A673 (cell line): ENCODE results near the gene SFRP5. TPM values are rescaled to one million over a fixed set of nuclear protein-coding genes. Genes with fewer than 3 reads are reported as not detected.

ENCODE experiments used
- BruUV-seq: library from RNA; stranded (reverse); fragments of 400-500 nt; replicated peaks from 2 replicates; lab custom pipeline; 2021; lab: Mats Ljungman, UMichigan
- CTCF ChIA-PET: fragments of 300-600 bp; sonication (Branson Sonifier 250); formaldehyde crosslinking; loops from one replicate; lab custom pipeline; 2022; ENCODE audit warnings: antibody characterized with exemption; lab: Charles Lee
- POLR2A ChIA-PET: fragments of 300-600 bp; sonication (Branson Sonifier 250); formaldehyde crosslinking; loops from one replicate; lab custom pipeline; 2022; ENCODE audit warnings: antibody characterized with exemption; ENCODE audit not compliant: low non-redundant PET; lab: Charles Lee
- DNase-seq: peaks from one replicate; pipeline ENCODE4 v3.0.0-alpha.2; 2015; ENCODE audit warnings: low spot score
- H3K27ac ChIP-seq: fragments of 200-600 bp; sonication (generic); 2 replicates; pipeline ENCODE4 v1.5.1; 2016; ENCODE audit warnings: mixed run types, low read depth, mild to moderate bottlenecking, mixed read lengths, antibody characterized with exemption, low read length; ENCODE audit not compliant: poor library complexity, severe bottlenecking
- H3K27me3 ChIP-seq: fragments of 200-600 bp; sonication (generic); replicated peaks from 2 replicates; pipeline ENCODE4 v1.6.1; 2017; ENCODE audit warnings: mixed run types, low read depth, mild to moderate bottlenecking, mixed read lengths, antibody characterized with exemption, low read length; ENCODE audit not compliant: insufficient read depth, poor library complexity
- H3K36me3 ChIP-seq: fragments of 200-600 bp; sonication (generic); 2 replicates; pipeline ENCODE4 v1.6.1; 2016; ENCODE audit warnings: mixed run types, mild to moderate bottlenecking, mixed read lengths, antibody characterized with exemption, low read length; ENCODE audit not compliant: insufficient read depth, poor library complexity, severe bottlenecking
- H3K4me1 ChIP-seq: fragments of 200-600 bp; sonication (generic); 2 replicates; pipeline ENCODE4 v1.6.1; 2017; ENCODE audit warnings: mixed run types, mild to moderate bottlenecking, mixed read lengths, antibody characterized with exemption, low read length; ENCODE audit not compliant: insufficient read depth, poor library complexity, severe bottlenecking
- H3K4me3 ChIP-seq: fragments of 200-600 bp; sonication (generic); 2 replicates; pipeline ENCODE4 v1.5.1; 2016; ENCODE audit warnings: low read depth, mixed run types, mild to moderate bottlenecking, mixed read lengths, low read length; ENCODE audit not compliant: poor library complexity, severe bottlenecking
- H3K9me3 ChIP-seq: fragments of 200-600 bp; sonication (generic); 2 replicates; pipeline ENCODE4 v1.6.1; 2016; ENCODE audit warnings: mixed run types, low read depth, mild to moderate bottlenecking, mixed read lengths, antibody characterized with exemption, low read length; ENCODE audit not compliant: poor library complexity, severe bottlenecking
- CTCF ChIP-seq: fragments of 300-800, 200-600 bp; sonication (generic); conservative IDR thresholded peaks from 2 replicates; pipeline ENCODE4 v1.5.1; 2017; ENCODE audit warnings: low read depth, mild to moderate bottlenecking, antibody characterized with exemption, low read length, moderate library complexity, mixed read lengths
- EZH2 ChIP-seq: fragments of 200-600 bp; sonication (generic); IDR thresholded peaks from 2 replicates; pipeline ENCODE4 v1.6.1; 2017; ENCODE audit warnings: borderline replicate concordance, low read depth, mild to moderate bottlenecking, mixed read lengths, antibody characterized with exemption, low read length; ENCODE audit not compliant: poor library complexity, severe bottlenecking
- intact Hi-C: fragments of 100-400 bp; cut with micrococcal nuclease; formaldehyde crosslinking; loops from one replicate; pipeline ENCODE4 v1.10.0; 2022; ENCODE audit not compliant: unreplicated experiment
- total RNA-seq: library from RNA; stranded (reverse); gene quantifications from 2 replicates; pipeline ENCODE4 v1.2.3, GENCODE V29; 2021

SFRP5 gene
- total RNA-seq, 1 experiment from 2014 or later, result not detected

DNA sequence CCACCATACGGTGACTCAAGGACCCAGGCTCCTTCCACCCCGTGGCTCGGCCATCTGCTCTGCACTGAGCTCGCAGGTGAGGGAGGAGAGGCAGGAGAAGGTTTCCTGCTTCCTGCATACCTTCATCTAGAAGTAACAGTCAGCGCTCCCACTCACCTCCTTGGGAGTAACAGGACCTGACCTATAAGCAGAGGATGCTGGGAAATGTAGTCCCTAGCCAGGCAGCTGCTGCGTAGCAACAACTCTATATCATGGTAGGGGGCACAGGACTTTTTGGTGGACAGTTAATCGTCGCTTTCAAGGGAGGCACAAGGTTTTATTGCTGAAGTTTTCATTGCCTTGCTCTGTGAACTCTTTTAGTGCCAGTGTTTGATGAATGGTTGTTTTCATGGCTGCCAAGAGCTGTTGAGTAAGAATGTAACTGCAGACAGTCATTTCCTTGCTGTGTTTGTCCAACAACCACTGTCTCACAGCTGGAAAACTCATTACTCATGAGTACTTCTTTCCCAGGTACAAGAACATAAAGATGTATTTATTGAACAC, 45.1 kb downstream of the SFRP5 start:
- Histone ChIP-seq H3K4me1 (no peaks in the 10 kb centered on the region), H3K27ac (no peak overlapping the region), H3K27me3 (no peaks in the 10 kb centered on the region), H3K36me3 (no peaks in the 10 kb centered on the region), H3K4me3 (no peak overlapping the region), H3K9me3 (no peaks in the 10 kb centered on the region)
- no TSS peak for BruUV-seq
- POLR2A ChIA-PET, result no interaction called here
- CTCF ChIA-PET, result no interaction called here
- no peak for DNase-seq
- intact Hi-C loops, result no loop called here
- TF ChIP-seq CTCF (no peak), EZH2 (no peak)

GRCh38 chr10:97724341-97724941, 47.4 kb downstream of the SFRP5 start:
- BruUV-seq, result no TSS peak
- H3K9me3 ChIP-seq, result no peaks in the 10 kb centered on the region
- no peak overlapping the region for H3K27ac ChIP-seq
- no peak for DNase-seq
- no peak for TF ChIP-seq EZH2
- no peak for TF ChIP-seq CTCF
- intact Hi-C loops, result no loop called here
- peaks cover 6% of the 10 kb centered on the region for H3K4me1 ChIP-seq
- H3K27me3 ChIP-seq, result no peaks in the 10 kb centered on the region
- CTCF ChIA-PET, result interaction anchor here (1.2 kb wide), 1 partner anchor 15 kb away, joined by 3 read pairs; no protein-coding TSS in a partner anchor
- POLR2A ChIA-PET, result no interaction called here
- H3K36me3 ChIP-seq, result no peaks in the 10 kb centered on the region
- H3K4me3 ChIP-seq, result no peak overlapping the region

DNA sequence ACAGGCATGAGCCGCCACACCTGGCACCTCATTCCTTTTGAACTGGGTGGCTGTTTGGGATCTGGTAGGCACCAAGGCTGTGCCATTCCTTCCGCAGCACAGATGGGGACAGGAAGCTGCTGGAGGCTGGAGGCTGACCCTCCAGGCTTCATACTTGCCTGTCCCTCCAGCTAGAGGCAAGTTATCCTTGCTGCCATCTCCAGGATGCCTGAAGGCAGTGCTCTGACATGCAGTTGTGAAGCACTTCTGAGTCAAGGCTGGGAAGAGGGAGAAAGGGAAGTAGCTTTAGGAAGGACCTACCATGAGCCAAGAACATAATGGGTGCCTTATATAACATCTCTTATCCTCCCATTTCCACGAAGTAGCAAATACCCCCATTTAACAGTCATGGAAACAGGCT, 48.8 kb downstream of the SFRP5 start:
- Histone ChIP-seq H3K9me3 (no peaks in the 10 kb centered on the region), H3K36me3 (no peaks in the 10 kb centered on the region), H3K4me3 (no peak overlapping the region), H3K27ac (no peak overlapping the region), H3K4me1 (peaks cover 15% of the 10 kb centered on the region), H3K27me3 (no peaks in the 10 kb centered on the region)
- intact Hi-C loops, result no loop called here
- ChIA-PET POLR2A (no interaction called here), CTCF (interaction anchor here (0.9 kb wide), 1 partner anchor 14 kb away, joined by 3 read pairs; no protein-coding TSS in a partner anchor)
- TF ChIP-seq EZH2 (no peak), CTCF (no peak)
- no TSS peak for BruUV-seq
- no peak for DNase-seq
